Lung (tissue), 12 donors: ENCODE results near the gene SLC26A1. TPM values are rescaled to one million over a fixed set of nuclear protein-coding genes. Genes with fewer than 3 reads are reported as not detected.
"Not testable (repeated sequence)": the region's sequence is repeated elsewhere in the genome, so short reads cannot be mapped to it uniquely, and the experiment has no call there.

ENCODE experiments used
- ATAC-seq: fragments of 200-7000 bp; cut with Tn5 transposase; one replicate; pipeline ENCODE4 v1.9.1; 2020; ENCODE audit warnings: moderate number of reproducible peaks; ENCODE audit not compliant: insufficient read depth, low FRiP score
- DNase-seq, 3 donors: peaks; one replicate each; pipeline ENCODE4 v3.0.0-alpha.2; 2013 to 2017
- H3K27ac ChIP-seq, 2 donors: one replicate each; pipeline ENCODE4 v1.5.1; 2013; ENCODE audit warnings: mild to moderate bottlenecking in 2 of 2, moderate library complexity in 2 of 2, control low read depth in 1 of 2, inconsistent platforms in 1 of 2, low read depth in 1 of 2, low read length in 1 of 2
- H3K27me3 ChIP-seq, 3 donors: one replicate each; pipeline ENCODE4 v1.5.1; 2013; ENCODE audit warnings: low read length in 2 of 3; ENCODE audit not compliant: control insufficient read depth in 3 of 3, insufficient read depth in 3 of 3
- H3K36me3 ChIP-seq, 4 donors: one replicate each; pipeline ENCODE4 v1.5.1; 2013; ENCODE audit warnings: low read length in 4 of 4, mild to moderate bottlenecking in 1 of 4, moderate library complexity in 1 of 4; ENCODE audit not compliant: control insufficient read depth in 4 of 4, insufficient read depth in 4 of 4
- H3K4me1 ChIP-seq, 5 donors: one replicate each; pipeline ENCODE4 v1.5.1; 2013; ENCODE audit warnings: low read length in 5 of 5, mild to moderate bottlenecking in 2 of 5, moderate library complexity in 1 of 5; ENCODE audit not compliant: control insufficient read depth in 5 of 5, insufficient read depth in 5 of 5
- H3K4me3 ChIP-seq: one replicate; pipeline ENCODE4 v1.5.1; 2013; ENCODE audit warnings: mild to moderate bottlenecking, control low read depth, moderate library complexity
- H3K9ac ChIP-seq, 2 donors: one replicate each; pipeline ENCODE4 v1.5.1; 2013; ENCODE audit warnings: low read length in 2 of 2, control low read depth in 1 of 2; ENCODE audit not compliant: insufficient read depth in 1 of 2
- H3K9me3 ChIP-seq, 4 donors: one replicate each; pipeline ENCODE4 v1.5.1; 2013; ENCODE audit warnings: low read length in 3 of 4, mild to moderate bottlenecking in 1 of 4, moderate library complexity in 1 of 4; ENCODE audit not compliant: control insufficient read depth in 4 of 4, insufficient read depth in 3 of 4
- CTCF ChIP-seq: IDR thresholded peaks from 2 replicates; pipeline ENCODE4 v1.5.1; 2012; ENCODE audit warnings: mild to moderate bottlenecking; ENCODE audit errors: control extremely low read depth, extremely low read depth
- WGBS, 2 donors: extraction: QIAGEN DNeasy Blood & Tissue Kit; methylation state at CpG; one replicate each; pipeline ENCODE4 v1.1.7; 2013; 5-methylcytosine and 5-hydroxymethylcytosine counted together
- polyA plus RNA-seq, 2 donors: library from polyadenylated mRNA; stranded (reverse); fragments of 200-250 nt; gene quantifications; one replicate each; pipeline ENCODE4 v1.2.1, GENCODE V29; 2013
- total RNA-seq, 2 donors: library from RNA; depleted of rRNA in 1 of 2; stranded (reverse); fragments of >200 nt in 1 of 2; gene quantifications; one replicate each; pipeline ENCODE4 v1.2.1, GENCODE V29; 2014 to 2021
- donor health status: control.
- donor health status: control.
- donor health status: Bipolar disorder and iron deficiency.
- donor health status: healthy.
- donor health status: DM: yes; HTN: yes; CAD: no.

The SLC26A1 gene
- total and polyA plus RNA-seq, 4 donors: 0.20 to 0.83 (median 0.50) TPM

- H3K36me3 ChIP-seq: no peaks in the 10 kb centered on the region
- H3K4me1 ChIP-seq: peaks cover 0 to 18% (median 11%) of the 10 kb centered on the region in 5 donors
- H3K4me3 ChIP-seq: no peak overlapping the region
- DNase-seq (no peak), ATAC-seq (no peak)
- no peaks in the 10 kb centered on the region for H3K27me3 ChIP-seq
- no peak overlapping the region for H3K27ac ChIP-seq
- H3K9ac ChIP-seq: no peak overlapping the region
- H3K9me3 ChIP-seq: no peaks in the 10 kb centered on the region
- WGBS, 2 donors: 93 to 98% methylated on average over 17 of the region's 17 CpGs
- TF ChIP-seq CTCF: no peak
Observed at GRCh38 chr4:982291-982690, 10.9 kb downstream of the SLC26A1 start.

GRCh38 chr4:978957-979701 is 14.1 kb downstream of the SLC26A1 start:
- H3K9ac ChIP-seq: no peak overlapping the region
- no peak overlapping the region for H3K4me3 ChIP-seq
- H3K4me1 ChIP-seq: peaks cover 0 to 6% (median 0%) of the 10 kb centered on the region in 5 donors
- no peaks in the 10 kb centered on the region for H3K27me3 ChIP-seq
- no peak for TF ChIP-seq CTCF
- 27 to 42% methylated on average over 20 of the region's 20 CpGs for WGBS, 2 donors
- ATAC-seq: no peak
- H3K36me3 ChIP-seq: no peaks in the 10 kb centered on the region
- peak overlapping the region in 1 of 2 donors; percentile 2 for H3K27ac ChIP-seq
- peak in 1 of 3 donors; percentile 43 for DNase-seq
- H3K9me3 ChIP-seq: no peaks in the 10 kb centered on the region

GRCh38 chr4:976016-976415 is 17.2 kb downstream of the SLC26A1 start:
- not testable (repeated sequence) for H3K9me3 ChIP-seq, DNase-seq
- 97 to 98% methylated on average over 6 to 23 of the region's 25 CpGs for WGBS, 2 donors

GRCh38 chr4:974668-975067 is 18.5 kb downstream of the SLC26A1 start:
- no peaks in the 10 kb centered on the region for H3K9me3 ChIP-seq
- no peaks in the 10 kb centered on the region for H3K27me3 ChIP-seq
- peaks cover 4 to 21% (median 6%) of the 10 kb centered on the region in 5 donors for H3K4me1 ChIP-seq
- no peak overlapping the region for H3K9ac ChIP-seq
- H3K27ac ChIP-seq: no peak overlapping the region
- no peak for DNase-seq
- no peak for TF ChIP-seq CTCF
- WGBS, 2 donors: 95 to 96% methylated on average over 9 of the region's 9 CpGs
- peaks cover 0 to 1% (median 0%) of the 10 kb centered on the region in 4 donors for H3K36me3 ChIP-seq
- ATAC-seq: no peak
- no peak overlapping the region for H3K4me3 ChIP-seq

More at GRCh38 chr4:976016-976415, 17.2 kb downstream of the SLC26A1 start:
- not testable (repeated sequence) for H3K27me3 ChIP-seq, H3K9ac ChIP-seq, ATAC-seq, H3K36me3 ChIP-seq, H3K27ac ChIP-seq, H3K4me3 ChIP-seq
- H3K4me1 ChIP-seq: peaks cover 4 to 24% (median 6%) of the 10 kb centered on the region in 5 donors
